GM12872 (cell line): ENCODE data around the gene OSTF1.

Source experiments
- CTCF ChIP-seq: IDR thresholded peaks from 3 replicates; pipeline ENCODE4 v1.5.1; 2011; ENCODE audit warnings: low read depth, mild to moderate bottlenecking, low read length, moderate library complexity; ENCODE audit not compliant: insufficient read depth

Gene OSTF1

GRCh38 chr9:75181750-75182149, 93.4 kb downstream of the OSTF1 start:
- TF ChIP-seq CTCF: no peak

GRCh38 chr9:75183306-75183705, 95.0 kb downstream of the OSTF1 start:
- no peak for TF ChIP-seq CTCF

- TF ChIP-seq CTCF: no peak
These were observed 96.2 kb downstream of the OSTF1 start for GRCh38 chr9:75184471-75184870.

- peak; percentile 93 for TF ChIP-seq CTCF
These were observed 97.4 kb downstream of the OSTF1 start for GRCh38 chr9:75185585-75186170.

- TF ChIP-seq CTCF: peak; percentile 75
These were observed 98.6 kb downstream of the OSTF1 start for GRCh38 chr9:75186767-75187380.

- no peak for TF ChIP-seq CTCF
These were observed 100.4 kb downstream of the OSTF1 start for GRCh38 chr9:75188756-75189155.

GRCh38 chr9:75190762-75191161, 102.4 kb downstream of the OSTF1 start:
- TF ChIP-seq CTCF: no peak
